Endothelial cell of umbilical vein (primary cell): Measurements from ENCODE around the gene LLPH. TPM values are rescaled to one million over a fixed set of nuclear protein-coding genes. Genes with fewer than 3 reads are reported as not detected.

ENCODE experiments used
- BruUV-seq: library from RNA; stranded (reverse); fragments of 400-500 nt; replicated peaks from 2 replicates; lab custom pipeline; 2021; lab: Mats Ljungman, UMichigan
- CTCF ChIA-PET: fragments of 300-600, 350-600 bp; sonication (Branson Sonifier 250); formaldehyde crosslinking; loops from one replicate; lab custom pipeline; 2021; ENCODE audit warnings: antibody characterized with exemption, inconsistent platforms; lab: Charles Lee
- POLR2A ChIA-PET: fragments of 300-600, 350-600 bp; sonication (Branson Sonifier 250); formaldehyde crosslinking; loops from one replicate; lab custom pipeline; 2021; ENCODE audit warnings: antibody characterized with exemption, inconsistent platforms; lab: Charles Lee
- DNase-seq: peaks from one replicate; pipeline ENCODE4 v3.0.0-alpha.2; 2011; ENCODE audit warnings: low read depth, low spot score
- FAIRE-seq: peaks from 2 replicates; lab custom pipeline; 2011; peaks lifted over from hg19 to GRCh38; lab: Jason Lieb, UNC
- H2AFZ ChIP-seq: 2 replicates; pipeline ENCODE4 v1.6.0; 2012; ENCODE audit warnings: low read depth, low read length, control low read depth, inconsistent platforms
- H3K27ac ChIP-seq: 2 replicates; pipeline ENCODE4 v1.5.1; 2011; ENCODE audit warnings: low read depth, mild to moderate bottlenecking, control low read depth, low read length, moderate library complexity; ENCODE audit not compliant: insufficient read depth
- H3K27me3 ChIP-seq, 2 experiments: 2 replicates each; pipeline versions ENCODE4 v1.6.0 to v1.6.1; 2011; ENCODE audit warnings: low read length in 2 of 2, mixed read lengths in 1 of 2; ENCODE audit not compliant: control insufficient read depth in 2 of 2, insufficient read depth in 2 of 2
- H3K36me3 ChIP-seq, 2 experiments: 2 replicates in 1 of 2; 3 replicates in 1 of 2; pipeline ENCODE4 v1.5.1; 2011; ENCODE audit warnings: low read length in 2 of 2, mild to moderate bottlenecking in 1 of 2, moderate library complexity in 1 of 2; ENCODE audit not compliant: control insufficient read depth in 2 of 2, insufficient read depth in 2 of 2; ENCODE audit errors: extremely low read depth in 1 of 2
- H3K4me1 ChIP-seq: 3 replicates; pipeline ENCODE4 v1.5.1; 2011; ENCODE audit warnings: mild to moderate bottlenecking, low read length; ENCODE audit not compliant: control insufficient read depth, insufficient read depth; ENCODE audit errors: extremely low read depth
- H3K4me2 ChIP-seq: 2 replicates; pipeline ENCODE4 v1.6.1; 2011; ENCODE audit warnings: low read length, control low read depth, mixed read lengths; ENCODE audit not compliant: insufficient read depth
- H3K4me3 ChIP-seq, 3 experiments: fragments of 200-600 bp in 1 of 3; sonication (generic), shearing (Covaris generic) in 1 of 3; replicated peaks in 1 of 3; 2 replicates each; pipeline ENCODE4 v1.5.1; 2011 to 2016; ENCODE audit warnings: control low read depth in 3 of 3, low read length in 3 of 3, mild to moderate bottlenecking in 2 of 3, inconsistent platforms in 1 of 3, low read depth in 1 of 3, moderate library complexity in 1 of 3; ENCODE audit not compliant: insufficient read depth in 1 of 3
- H3K79me2 ChIP-seq: 2 replicates; pipeline ENCODE4 v1.6.0; 2012; ENCODE audit warnings: low read length, inconsistent platforms; ENCODE audit not compliant: control insufficient read depth, insufficient read depth
- H3K9ac ChIP-seq: replicated peaks from 2 replicates; pipeline ENCODE3; 2011; ENCODE audit warnings: low read length, control low read depth; ENCODE audit not compliant: insufficient read depth; ENCODE audit errors: extremely low read depth
- H3K9me1 ChIP-seq: replicated peaks from 3 replicates; pipeline ENCODE4 v1.6.0; 2011; ENCODE audit warnings: mild to moderate bottlenecking, low read length; ENCODE audit not compliant: control insufficient read depth, insufficient read depth; ENCODE audit errors: extremely low read depth
- H3K9me3 ChIP-seq: replicated peaks from 2 replicates; pipeline ENCODE4 v1.5.1; 2012; ENCODE audit warnings: low read length, inconsistent platforms; ENCODE audit not compliant: control insufficient read depth, insufficient read depth
- H4K20me1 ChIP-seq: replicated peaks from 2 replicates; pipeline ENCODE3; 2011; ENCODE audit warnings: mild to moderate bottlenecking, low read length; ENCODE audit not compliant: control insufficient read depth, insufficient read depth; ENCODE audit errors: extremely low read depth
- CTCF ChIP-seq, 2 donors: IDR thresholded peaks; 1 replicate in 1 of 2; 2 replicates in 1 of 2; pipeline ENCODE4 v1.5.1; 2011; ENCODE audit warnings: low read length in 2 of 2, mild to moderate bottlenecking in 2 of 2, moderate library complexity in 2 of 2, control low read depth in 1 of 2, inconsistent platforms in 1 of 2, low read depth in 1 of 2; ENCODE audit not compliant: insufficient read depth in 1 of 2; ENCODE audit errors: extremely low read depth in 1 of 2
- EZH2 ChIP-seq: IDR thresholded peaks from 2 replicates; pipeline ENCODE4 v1.6.1; 2012; ENCODE audit warnings: borderline replicate concordance, low read depth, mild to moderate bottlenecking, moderate library complexity, low read length, inconsistent platforms; ENCODE audit not compliant: severe bottlenecking
- FOS ChIP-seq: IDR thresholded peaks from 2 replicates; pipeline ENCODE4 v1.6.1; 2011; ENCODE audit warnings: mild to moderate bottlenecking, low read length, moderate library complexity, borderline replicate concordance; ENCODE audit not compliant: insufficient read depth
- GATA2 ChIP-seq: IDR thresholded peaks from 2 replicates; pipeline ENCODE4 v1.7.0; 2011; ENCODE audit warnings: low read depth, mild to moderate bottlenecking, moderate library complexity, mixed read lengths, low read length; ENCODE audit not compliant: insufficient read length, insufficient read depth
- JUN ChIP-seq: IDR thresholded peaks from 2 replicates; pipeline ENCODE4 v1.6.1; 2011; ENCODE audit warnings: borderline replicate concordance, low read depth; ENCODE audit not compliant: insufficient read length, insufficient read depth
- MYC ChIP-seq: IDR thresholded peaks from one replicate; pipeline ENCODE4 v1.6.1; 2011; ENCODE audit warnings: mild to moderate bottlenecking, low read depth, low read length
- POLR2A ChIP-seq: IDR thresholded peaks from 2 replicates; pipeline ENCODE4 v1.6.1; 2012; ENCODE audit warnings: low read depth, mild to moderate bottlenecking, control low read depth, low read length
- POLR2AphosphoS5 ChIP-seq: IDR thresholded peaks from 2 replicates; pipeline ENCODE4 v1.6.1; 2012; ENCODE audit warnings: low read depth, mild to moderate bottlenecking, control low read depth, low read length, moderate library complexity; ENCODE audit not compliant: insufficient read depth
- dilution Hi-C: fragments of 300-500 bp; cut with MboI; formaldehyde crosslinking; loops from one replicate; pipeline ENCODE4 v1.15.0; 2019; ENCODE audit warnings: low sequenced_read_pairs; ENCODE audit not compliant: extremely low pct_ligation_motif_present
- intact Hi-C: fragments of 100-400 bp; cut with micrococcal nuclease; formaldehyde crosslinking; loops from one replicate; pipeline ENCODE4 v1.10.0; 2022
- polyA plus RNA-seq, 4 experiments: library from polyadenylated mRNA; depleted of rRNA in 3 of 4; stranded (reverse) in 3 of 4; unstranded in 1 of 4; fragments of >200 nt; gene quantifications; 2 replicates each; pipeline versions ENCODE4 v1.2.1 to v1.2.3, GENCODE V29; 2011 to 2012; ENCODE audit warnings: missing spikeins in 1 of 4
- total RNA-seq: library from RNA; stranded (reverse); gene quantifications from 2 replicates; pipeline ENCODE4 v1.2.3, GENCODE V29; 2021
- TF ChIP-seq, protein P1 (sequence below): IDR thresholded peaks from 2 replicates; pipeline ENCODE4 v1.6.1; 2011; ENCODE audit not compliant: insufficient read depth, insufficient read length

The LLPH gene
- total and polyA plus RNA-seq, 2 donors (not counting 3 experiments of a cell fraction or from before 2014, with no cell fraction given) = 4.0 to 34.0 TPM

DNA sequence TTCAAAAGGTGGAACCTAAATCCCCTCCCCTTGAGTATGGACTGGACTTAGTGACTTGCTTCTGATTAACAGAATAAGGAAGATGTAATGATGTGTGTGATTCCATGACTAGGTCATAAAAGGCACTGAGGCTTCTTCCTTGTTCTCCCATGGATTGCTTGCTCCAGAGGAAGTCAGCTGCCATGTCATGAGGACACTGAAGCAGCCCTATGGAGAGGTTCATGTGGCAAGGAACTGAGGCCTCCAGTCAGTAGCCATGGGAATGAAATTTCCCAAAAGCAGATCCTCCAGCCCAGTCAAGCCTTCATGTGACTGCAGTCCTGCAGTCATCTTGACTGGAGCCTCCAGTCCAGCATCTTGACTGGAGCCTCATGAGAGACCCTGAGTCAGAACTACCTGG lies 28.6 kb upstream of the LLPH start:
- H3K36me3 ChIP-seq = peaks cover 0 to 3% of the 10 kb centered on the region in 2 experiments
- no peak overlapping the region for H3K27ac ChIP-seq
- dilution Hi-C loops = no loop called here
- H3K9me1 ChIP-seq = no peaks in the 10 kb centered on the region
- BruUV-seq = no TSS peak
- H3K4me3 ChIP-seq = no peak overlapping the region
- no peak overlapping the region for H3K4me2 ChIP-seq
- peaks cover 5% of the 10 kb centered on the region for H4K20me1 ChIP-seq
- intact Hi-C loops = no loop called here
- no peaks in the 10 kb centered on the region for H3K4me1 ChIP-seq
- FAIRE-seq (no peak), DNase-seq (no peak)
- ChIA-PET POLR2A (no interaction called here), CTCF (interaction anchor here (1.0 to 2.0 kb wide), 4 partner anchors 9 to 76 kb away, joined by 3 to 11 read pairs (median 4); no protein-coding TSS in a partner anchor)
- no peak overlapping the region for H2AFZ ChIP-seq
- no peak overlapping the region for H3K9ac ChIP-seq
- no peaks in the 10 kb centered on the region for H3K9me3 ChIP-seq
- H3K27me3 ChIP-seq = no peaks in the 10 kb centered on the region
- H3K79me2 ChIP-seq = peaks cover 34% of the 10 kb centered on the region
- TF ChIP-seq, protein P1, sequence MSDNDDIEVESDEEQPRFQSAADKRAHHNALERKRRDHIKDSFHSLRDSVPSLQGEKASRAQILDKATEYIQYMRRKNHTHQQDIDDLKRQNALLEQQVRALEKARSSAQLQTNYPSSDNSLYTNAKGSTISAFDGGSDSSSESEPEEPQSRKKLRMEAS = no peak

DNA sequence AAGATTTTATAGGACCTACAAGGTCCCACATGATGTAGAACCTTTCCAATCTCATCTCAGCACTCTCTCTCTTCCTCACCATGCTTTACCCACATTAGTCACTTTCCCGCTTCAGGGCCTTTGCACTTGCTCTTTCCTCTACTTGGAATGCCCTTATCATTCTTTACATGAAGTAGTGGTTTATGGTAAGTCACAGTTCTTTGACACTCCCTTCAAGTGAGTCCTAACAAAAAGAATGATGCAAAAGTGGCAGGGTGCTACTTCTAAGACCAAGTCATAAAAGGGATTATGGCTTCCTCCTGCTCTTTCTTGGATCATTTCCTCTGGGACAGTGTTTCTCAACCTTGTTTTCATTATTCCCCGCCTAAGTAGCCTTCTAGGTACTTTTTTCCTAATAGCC lies 26.1 kb upstream of the LLPH start:
- intact Hi-C loops = no loop called here
- Histone ChIP-seq H3K27ac (no peak overlapping the region), H3K9me1 (no peaks in the 10 kb centered on the region), H2AFZ (no peak overlapping the region), H3K9me3 (no peaks in the 10 kb centered on the region), H3K79me2 (peaks cover 10% of the 10 kb centered on the region), H3K4me2 (no peak overlapping the region), H3K36me3 (peaks cover 0 to 3% of the 10 kb centered on the region in 2 experiments), H3K9ac (no peak overlapping the region), H3K4me3 (no peak overlapping the region), H4K20me1 (peaks cover 2% of the 10 kb centered on the region), H3K27me3 (no peaks in the 10 kb centered on the region), H3K4me1 (peaks cover 7% of the 10 kb centered on the region)
- BruUV-seq = no TSS peak
- DNase-seq = no peak
- no peak for FAIRE-seq
- CTCF ChIA-PET = no interaction called here
- TF ChIP-seq FOS (no peak), MYC (no peak), GATA2 (no peak), EZH2 (no peak), POLR2AphosphoS5 (no peak), JUN (no peak), CTCF (IDR thresholded peaks at IDR 0.05; ENCODE audit: extremely low read depth in 1 of 2, insufficient read depth in 1 of 2, low read depth in 1 of 2, low read length in 2 of 2) (no peak), POLR2A (no peak)
- TF ChIP-seq, protein P1 = no peak
- dilution Hi-C loops = no loop called here
- POLR2A ChIA-PET = no interaction called here
